Endothelial cell of umbilical vein (primary cell): ENCODE results near the gene GPR65. TPM values are rescaled to one million over a fixed set of nuclear protein-coding genes. Genes with fewer than 3 reads are reported as not detected.

Experiments used
- BruUV-seq: library from RNA; stranded (reverse); fragments of 400-500 nt; replicated peaks from 2 replicates; lab custom pipeline; 2021; lab: Mats Ljungman, UMichigan
- CTCF ChIA-PET: fragments of 300-600, 350-600 bp; sonication (Branson Sonifier 250); formaldehyde crosslinking; loops from one replicate; lab custom pipeline; 2021; ENCODE audit warnings: antibody characterized with exemption, inconsistent platforms; lab: Charles Lee
- POLR2A ChIA-PET: fragments of 300-600, 350-600 bp; sonication (Branson Sonifier 250); formaldehyde crosslinking; loops from one replicate; lab custom pipeline; 2021; ENCODE audit warnings: antibody characterized with exemption, inconsistent platforms; lab: Charles Lee
- DNase-seq: peaks from one replicate; pipeline ENCODE4 v3.0.0-alpha.2; 2011; ENCODE audit warnings: low read depth, low spot score
- FAIRE-seq: peaks from 2 replicates; lab custom pipeline; 2011; peaks lifted over from hg19 to GRCh38; lab: Jason Lieb, UNC
- H2AFZ ChIP-seq: 2 replicates; pipeline ENCODE4 v1.6.0; 2012; ENCODE audit warnings: low read depth, low read length, control low read depth, inconsistent platforms
- H3K27ac ChIP-seq: 2 replicates; pipeline ENCODE4 v1.5.1; 2011; ENCODE audit warnings: low read depth, mild to moderate bottlenecking, control low read depth, low read length, moderate library complexity; ENCODE audit not compliant: insufficient read depth
- H3K27me3 ChIP-seq, 2 experiments: 2 replicates each; pipeline versions ENCODE4 v1.6.0 to v1.6.1; 2011; ENCODE audit warnings: low read length in 2 of 2, mixed read lengths in 1 of 2; ENCODE audit not compliant: control insufficient read depth in 2 of 2, insufficient read depth in 2 of 2
- H3K36me3 ChIP-seq, 2 experiments: 2 replicates in 1 of 2; 3 replicates in 1 of 2; pipeline ENCODE4 v1.5.1; 2011; ENCODE audit warnings: low read length in 2 of 2, mild to moderate bottlenecking in 1 of 2, moderate library complexity in 1 of 2; ENCODE audit not compliant: control insufficient read depth in 2 of 2, insufficient read depth in 2 of 2; ENCODE audit errors: extremely low read depth in 1 of 2
- H3K4me1 ChIP-seq: 3 replicates; pipeline ENCODE4 v1.5.1; 2011; ENCODE audit warnings: mild to moderate bottlenecking, low read length; ENCODE audit not compliant: control insufficient read depth, insufficient read depth; ENCODE audit errors: extremely low read depth
- H3K4me2 ChIP-seq: 2 replicates; pipeline ENCODE4 v1.6.1; 2011; ENCODE audit warnings: low read length, control low read depth, mixed read lengths; ENCODE audit not compliant: insufficient read depth
- H3K4me3 ChIP-seq, 3 experiments: fragments of 200-600 bp in 1 of 3; sonication (generic), shearing (Covaris generic) in 1 of 3; replicated peaks in 1 of 3; 2 replicates each; pipeline ENCODE4 v1.5.1; 2011 to 2016; ENCODE audit warnings: control low read depth in 3 of 3, low read length in 3 of 3, mild to moderate bottlenecking in 2 of 3, inconsistent platforms in 1 of 3, low read depth in 1 of 3, moderate library complexity in 1 of 3; ENCODE audit not compliant: insufficient read depth in 1 of 3
- H3K79me2 ChIP-seq: 2 replicates; pipeline ENCODE4 v1.6.0; 2012; ENCODE audit warnings: low read length, inconsistent platforms; ENCODE audit not compliant: control insufficient read depth, insufficient read depth
- H3K9ac ChIP-seq: replicated peaks from 2 replicates; pipeline ENCODE3; 2011; ENCODE audit warnings: low read length, control low read depth; ENCODE audit not compliant: insufficient read depth; ENCODE audit errors: extremely low read depth
- H3K9me1 ChIP-seq: replicated peaks from 3 replicates; pipeline ENCODE4 v1.6.0; 2011; ENCODE audit warnings: mild to moderate bottlenecking, low read length; ENCODE audit not compliant: control insufficient read depth, insufficient read depth; ENCODE audit errors: extremely low read depth
- H3K9me3 ChIP-seq: replicated peaks from 2 replicates; pipeline ENCODE4 v1.5.1; 2012; ENCODE audit warnings: low read length, inconsistent platforms; ENCODE audit not compliant: control insufficient read depth, insufficient read depth
- H4K20me1 ChIP-seq: replicated peaks from 2 replicates; pipeline ENCODE3; 2011; ENCODE audit warnings: mild to moderate bottlenecking, low read length; ENCODE audit not compliant: control insufficient read depth, insufficient read depth; ENCODE audit errors: extremely low read depth
- CTCF ChIP-seq, 2 donors: IDR thresholded peaks; 1 replicate in 1 of 2; 2 replicates in 1 of 2; pipeline ENCODE4 v1.5.1; 2011; ENCODE audit warnings: low read length in 2 of 2, mild to moderate bottlenecking in 2 of 2, moderate library complexity in 2 of 2, control low read depth in 1 of 2, inconsistent platforms in 1 of 2, low read depth in 1 of 2; ENCODE audit not compliant: insufficient read depth in 1 of 2; ENCODE audit errors: extremely low read depth in 1 of 2
- EZH2 ChIP-seq: IDR thresholded peaks from 2 replicates; pipeline ENCODE4 v1.6.1; 2012; ENCODE audit warnings: borderline replicate concordance, low read depth, mild to moderate bottlenecking, moderate library complexity, low read length, inconsistent platforms; ENCODE audit not compliant: severe bottlenecking
- FOS ChIP-seq: IDR thresholded peaks from 2 replicates; pipeline ENCODE4 v1.6.1; 2011; ENCODE audit warnings: mild to moderate bottlenecking, low read length, moderate library complexity, borderline replicate concordance; ENCODE audit not compliant: insufficient read depth
- GATA2 ChIP-seq: IDR thresholded peaks from 2 replicates; pipeline ENCODE4 v1.7.0; 2011; ENCODE audit warnings: low read depth, mild to moderate bottlenecking, moderate library complexity, mixed read lengths, low read length; ENCODE audit not compliant: insufficient read length, insufficient read depth
- JUN ChIP-seq: IDR thresholded peaks from 2 replicates; pipeline ENCODE4 v1.6.1; 2011; ENCODE audit warnings: borderline replicate concordance, low read depth; ENCODE audit not compliant: insufficient read length, insufficient read depth
- MAX ChIP-seq: IDR thresholded peaks from 2 replicates; pipeline ENCODE4 v1.6.1; 2011; ENCODE audit not compliant: insufficient read depth, insufficient read length
- MYC ChIP-seq: IDR thresholded peaks from one replicate; pipeline ENCODE4 v1.6.1; 2011; ENCODE audit warnings: mild to moderate bottlenecking, low read depth, low read length
- POLR2A ChIP-seq: IDR thresholded peaks from 2 replicates; pipeline ENCODE4 v1.6.1; 2012; ENCODE audit warnings: low read depth, mild to moderate bottlenecking, control low read depth, low read length
- POLR2AphosphoS5 ChIP-seq: IDR thresholded peaks from 2 replicates; pipeline ENCODE4 v1.6.1; 2012; ENCODE audit warnings: low read depth, mild to moderate bottlenecking, control low read depth, low read length, moderate library complexity; ENCODE audit not compliant: insufficient read depth
- dilution Hi-C: fragments of 300-500 bp; cut with MboI; formaldehyde crosslinking; loops from one replicate; pipeline ENCODE4 v1.15.0; 2019; ENCODE audit warnings: low sequenced_read_pairs; ENCODE audit not compliant: extremely low pct_ligation_motif_present
- intact Hi-C: fragments of 100-400 bp; cut with micrococcal nuclease; formaldehyde crosslinking; loops from one replicate; pipeline ENCODE4 v1.10.0; 2022
- polyA plus RNA-seq, 4 experiments: library from polyadenylated mRNA; depleted of rRNA in 3 of 4; stranded (reverse) in 3 of 4; unstranded in 1 of 4; fragments of >200 nt; gene quantifications; 2 replicates each; pipeline versions ENCODE4 v1.2.1 to v1.2.3, GENCODE V29; 2011 to 2012; ENCODE audit warnings: missing spikeins in 1 of 4
- total RNA-seq: library from RNA; stranded (reverse); gene quantifications from 2 replicates; pipeline ENCODE4 v1.2.3, GENCODE V29; 2021

Gene GPR65
- total and polyA plus RNA-seq, 2 donors (not counting 3 experiments of a cell fraction or from before 2014, with no cell fraction given), result 0.03 to 0.07 TPM

- Histone ChIP-seq H3K27me3 (peaks cover 0 to 4% of the 10 kb centered on the region in 2 experiments), H3K9ac (no peak overlapping the region), H3K36me3 (no peaks in the 10 kb centered on the region), H3K79me2 (no peaks in the 10 kb centered on the region), H3K4me1 (no peaks in the 10 kb centered on the region), H3K4me2 (no peak overlapping the region), H3K4me3 (no peak overlapping the region), H4K20me1 (no peaks in the 10 kb centered on the region), H3K9me3 (no peaks in the 10 kb centered on the region), H2AFZ (no peak overlapping the region), H3K9me1 (no peaks in the 10 kb centered on the region), H3K27ac (no peak overlapping the region)
- TF ChIP-seq EZH2 (no peak), POLR2A (no peak), MAX (no peak), MYC (no peak), CTCF (IDR thresholded peaks at IDR 0.05; ENCODE audit: extremely low read depth in 1 of 2, insufficient read depth in 1 of 2, low read depth in 1 of 2, low read length in 2 of 2) (no peak), FOS (no peak), POLR2AphosphoS5 (no peak), GATA2 (no peak), JUN (no peak)
- dilution Hi-C loops (no loop called here), intact Hi-C loops (no loop called here)
- ChIA-PET POLR2A (no interaction called here), CTCF (no interaction called here)
- DNase-seq (no peak), FAIRE-seq (no peak)
- BruUV-seq, result no TSS peak
Observed at GRCh38 chr14:88030079-88030478, 25.1 kb downstream of the GPR65 start.
